ENCODE data around the gene KRTAP19-8.
A peak's percentile ranks its signal among the peaks of the same experiment; 100 is the strongest.

Gene KRTAP19-8

GRCh38 chr21:31014891-31015290, 23.4 kb downstream of the KRTAP19-8 start:
- H3K27ac ChIP-seq, result no peak overlapping the region
- H3K4me3 ChIP-seq, result no peak overlapping the region

GRCh38 chr21:31012133-31013089, 25.9 kb downstream of the KRTAP19-8 start:
- Histone ChIP-seq H3K27ac (peak overlapping the region in 3 of 21 experiments; percentile 24 to 79 (median 52)), H3K4me3 (no peak overlapping the region)

- Histone ChIP-seq H3K27ac (peak overlapping the region in 1 of 21 experiments; percentile 79), H3K4me3 (no peak overlapping the region)
These were observed 26.9 kb downstream of the KRTAP19-8 start for GRCh38 chr21:31011412-31011811.

GRCh38 chr21:31008355-31008754, 29.9 kb downstream of the KRTAP19-8 start:
- no peak overlapping the region for H3K4me3 ChIP-seq
- H3K27ac ChIP-seq, result no peak overlapping the region

GRCh38 chr21:31005019-31005418, 33.3 kb downstream of the KRTAP19-8 start:
- no peak overlapping the region for H3K27ac ChIP-seq
- H3K4me3 ChIP-seq, result no peak overlapping the region

- Histone ChIP-seq H3K27ac (no peak overlapping the region), H3K4me3 (no peak overlapping the region)
These were observed 34.8 kb downstream of the KRTAP19-8 start for GRCh38 chr21:31003471-31003870.

- Histone ChIP-seq H3K27ac (no peak overlapping the region), H3K4me3 (no peak overlapping the region)
These were observed 40.7 kb downstream of the KRTAP19-8 start for GRCh38 chr21:30997541-30997940.

- no peak overlapping the region for H3K27ac ChIP-seq
- H3K4me3 ChIP-seq, result no peak overlapping the region
These were observed 41.5 kb downstream of the KRTAP19-8 start for GRCh38 chr21:30996728-30997127.

- Histone ChIP-seq H3K27ac (no peak overlapping the region), H3K4me3 (no peak overlapping the region)
These were observed 43.3 kb downstream of the KRTAP19-8 start for GRCh38 chr21:30994932-30995331.

GRCh38 chr21:30990514-30991262, 47.6 kb downstream of the KRTAP19-8 start:
- Histone ChIP-seq H3K4me3 (no peak overlapping the region), H3K27ac (no peak overlapping the region)

- no peak overlapping the region for H3K4me3 ChIP-seq
- no peak overlapping the region for H3K27ac ChIP-seq
These were observed 49.6 kb downstream of the KRTAP19-8 start for GRCh38 chr21:30988706-30989105.
